ENCODE measurements around the gene RTF1.

DNA sequence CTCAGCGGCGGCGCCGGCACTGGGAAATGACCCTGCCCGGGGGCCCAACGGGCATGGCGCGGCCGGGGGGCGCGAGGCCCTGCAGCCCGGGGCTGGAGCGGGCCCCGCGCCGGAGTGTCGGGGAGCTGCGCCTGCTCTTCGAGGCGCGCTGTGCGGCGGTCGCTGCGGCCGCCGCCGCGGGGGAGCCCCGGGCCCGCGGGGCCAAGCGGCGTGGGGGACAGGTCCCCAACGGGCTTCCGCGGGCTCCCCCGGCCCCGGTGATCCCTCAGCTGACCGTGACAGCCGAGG, 77.0 kb downstream of the RTF1 start:
- TF ChIP-seq POLR2A (IDR thresholded peaks at IDR 0.05; ENCODE audit: low read depth, low read length) (no peak), POLR2AphosphoS5 (IDR thresholded peaks at IDR 0.05; ENCODE audit: low read depth, low read length) (no peak), TAF1 (IDR thresholded peaks at IDR 0.05; ENCODE audit: low read depth, low read length) (no peak)
